ENCODE results near the gene METTL8.

Gene METTL8

GRCh38 chr2:171309455-171310286, 124.1 kb downstream of the METTL8 start:
- no peak for DNase-seq

- no peak for DNase-seq
Measured at GRCh38 chr2:171308280-171309054, 125.3 kb downstream of the METTL8 start.

GRCh38 chr2:171307560-171307959, 126.2 kb downstream of the METTL8 start:
- DNase-seq: no peak

GRCh38 chr2:171297956-171298355, 135.8 kb downstream of the METTL8 start:
- no peak for DNase-seq

- no peak for DNase-seq
Measured at GRCh38 chr2:171294608-171295007, 139.2 kb downstream of the METTL8 start.

- no peak for DNase-seq
Measured at GRCh38 chr2:171293661-171294060, 140.1 kb downstream of the METTL8 start.

- DNase-seq: no peak
Measured at GRCh38 chr2:171289991-171290390, 143.8 kb downstream of the METTL8 start.

GRCh38 chr2:171289316-171289715, 144.5 kb downstream of the METTL8 start:
- DNase-seq: no peak

GRCh38 chr2:171287611-171288010, 146.2 kb downstream of the METTL8 start:
- no peak for DNase-seq

- DNase-seq: no peak
Measured at GRCh38 chr2:171287036-171287571, 146.7 kb downstream of the METTL8 start.

GRCh38 chr2:171281110-171281509, 152.7 kb downstream of the METTL8 start:
- no peak for DNase-seq

GRCh38 chr2:171279983-171280790, 153.6 kb downstream of the METTL8 start:
- DNase-seq: no peak

- DNase-seq: no peak
Measured at GRCh38 chr2:171274757-171275156, 159.0 kb downstream of the METTL8 start.

- DNase-seq: no peak
Measured at GRCh38 chr2:171271971-171272436, 161.8 kb downstream of the METTL8 start.

GRCh38 chr2:171271386-171271785, 162.4 kb downstream of the METTL8 start:
- DNase-seq: no peak

- no peak for DNase-seq
Measured at GRCh38 chr2:171267855-171268629, 165.7 kb downstream of the METTL8 start.

Data from activated CD4-positive, alpha-beta T cell treated with anti-CD3 and anti-CD28 coated beads, Interleukin-10, Interleukin-2, amounts not matched to agents 100 ng/mL and 50 ng/mL, durations not matched to agents 16 hours and 8 hours (primary cell).